GM21423 (cell line): Measurements from ENCODE around the gene GNAS.

Experiments
- ATAC-seq: cut with Tn5 transposase; IDR thresholded peaks from one replicate; pipeline ENCODE4 v1.9.1; 2021; ENCODE audit warnings: mild to moderate bottlenecking, moderate library complexity; ENCODE audit not compliant: unreplicated experiment

GNAS gene

GRCh38 chr20:58851969-58852458 is 502 bp upstream of the GNAS start:
- ATAC-seq: no peak

- no peak for ATAC-seq
These were observed 950 bp downstream of the GNAS start for GRCh38 chr20:58853466-58853865.

- ATAC-seq: no peak
These were observed 1.6 kb downstream of the GNAS start for GRCh38 chr20:58853976-58854637.

- ATAC-seq: no peak
These were observed 2.3 kb downstream of the GNAS start for GRCh38 chr20:58854638-58855471.

GRCh38 chr20:58855506-58856389 is 3.2 kb downstream of the GNAS start:
- ATAC-seq: no peak

- ATAC-seq: no peak
These were observed 10.7 kb downstream of the GNAS start for GRCh38 chr20:58863044-58863790.

- no peak for ATAC-seq
These were observed 11.8 kb downstream of the GNAS start for GRCh38 chr20:58864346-58864745.

GRCh38 chr20:58865843-58866242 is 13.3 kb downstream of the GNAS start:
- ATAC-seq: no peak

GRCh38 chr20:58867211-58867610 is 14.7 kb downstream of the GNAS start:
- no peak for ATAC-seq

- ATAC-seq: no peak
These were observed 16.3 kb downstream of the GNAS start for GRCh38 chr20:58868795-58869194.

- ATAC-seq: no peak
These were observed 17.2 kb downstream of the GNAS start for GRCh38 chr20:58869662-58870227.

GRCh38 chr20:58870293-58871014 is 17.9 kb downstream of the GNAS start:
- ATAC-seq: peak; percentile 52

- ATAC-seq: no peak
These were observed 19.1 kb downstream of the GNAS start for GRCh38 chr20:58871533-58872102.

- ATAC-seq: no peak
These were observed 22.0 kb downstream of the GNAS start for GRCh38 chr20:58874469-58874868.

- no peak for ATAC-seq
These were observed 22.6 kb downstream of the GNAS start for GRCh38 chr20:58875111-58875510.

- ATAC-seq: no peak
These were observed 23.1 kb downstream of the GNAS start for GRCh38 chr20:58875541-58876134.

GRCh38 chr20:58876437-58876836 is 23.9 kb downstream of the GNAS start:
- ATAC-seq: no peak

GRCh38 chr20:58877050-58877975 is 24.8 kb downstream of the GNAS start:
- no peak for ATAC-seq
